ENCODE data around the gene KIF3B.

KIF3B gene

DNA sequence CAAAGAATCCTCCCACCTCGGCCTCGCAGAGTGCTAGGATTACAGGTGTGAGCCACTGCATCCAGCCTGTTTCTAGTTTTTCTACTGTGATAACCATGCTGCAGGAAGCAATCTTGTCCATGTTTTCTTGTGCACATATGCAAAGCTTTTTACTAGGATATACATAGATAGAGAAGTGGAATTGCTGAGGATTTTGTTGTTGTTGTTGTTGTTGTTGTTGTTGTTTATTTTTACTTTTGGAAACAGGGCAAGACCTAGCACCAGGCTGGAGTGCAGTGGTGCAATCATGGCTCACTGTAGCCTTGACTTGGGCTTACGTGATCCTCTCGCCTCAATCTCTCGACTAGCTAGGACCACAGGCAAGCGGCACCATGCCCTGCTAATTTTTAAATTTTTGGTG, 23.2 kb downstream of the KIF3B start:
- no peak overlapping the region; the same call in 1 of the 2 replicates for H3K27ac ChIP-seq
- TF ChIP-seq, protein P1, sequence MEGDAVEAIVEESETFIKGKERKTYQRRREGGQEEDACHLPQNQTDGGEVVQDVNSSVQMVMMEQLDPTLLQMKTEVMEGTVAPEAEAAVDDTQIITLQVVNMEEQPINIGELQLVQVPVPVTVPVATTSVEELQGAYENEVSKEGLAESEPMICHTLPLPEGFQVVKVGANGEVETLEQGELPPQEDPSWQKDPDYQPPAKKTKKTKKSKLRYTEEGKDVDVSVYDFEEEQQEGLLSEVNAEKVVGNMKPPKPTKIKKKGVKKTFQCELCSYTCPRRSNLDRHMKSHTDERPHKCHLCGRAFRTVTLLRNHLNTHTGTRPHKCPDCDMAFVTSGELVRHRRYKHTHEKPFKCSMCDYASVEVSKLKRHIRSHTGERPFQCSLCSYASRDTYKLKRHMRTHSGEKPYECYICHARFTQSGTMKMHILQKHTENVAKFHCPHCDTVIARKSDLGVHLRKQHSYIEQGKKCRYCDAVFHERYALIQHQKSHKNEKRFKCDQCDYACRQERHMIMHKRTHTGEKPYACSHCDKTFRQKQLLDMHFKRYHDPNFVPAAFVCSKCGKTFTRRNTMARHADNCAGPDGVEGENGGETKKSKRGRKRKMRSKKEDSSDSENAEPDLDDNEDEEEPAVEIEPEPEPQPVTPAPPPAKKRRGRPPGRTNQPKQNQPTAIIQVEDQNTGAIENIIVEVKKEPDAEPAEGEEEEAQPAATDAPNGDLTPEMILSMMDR (conservative IDR thresholded peaks at IDR 0.05), result no peak

DNA sequence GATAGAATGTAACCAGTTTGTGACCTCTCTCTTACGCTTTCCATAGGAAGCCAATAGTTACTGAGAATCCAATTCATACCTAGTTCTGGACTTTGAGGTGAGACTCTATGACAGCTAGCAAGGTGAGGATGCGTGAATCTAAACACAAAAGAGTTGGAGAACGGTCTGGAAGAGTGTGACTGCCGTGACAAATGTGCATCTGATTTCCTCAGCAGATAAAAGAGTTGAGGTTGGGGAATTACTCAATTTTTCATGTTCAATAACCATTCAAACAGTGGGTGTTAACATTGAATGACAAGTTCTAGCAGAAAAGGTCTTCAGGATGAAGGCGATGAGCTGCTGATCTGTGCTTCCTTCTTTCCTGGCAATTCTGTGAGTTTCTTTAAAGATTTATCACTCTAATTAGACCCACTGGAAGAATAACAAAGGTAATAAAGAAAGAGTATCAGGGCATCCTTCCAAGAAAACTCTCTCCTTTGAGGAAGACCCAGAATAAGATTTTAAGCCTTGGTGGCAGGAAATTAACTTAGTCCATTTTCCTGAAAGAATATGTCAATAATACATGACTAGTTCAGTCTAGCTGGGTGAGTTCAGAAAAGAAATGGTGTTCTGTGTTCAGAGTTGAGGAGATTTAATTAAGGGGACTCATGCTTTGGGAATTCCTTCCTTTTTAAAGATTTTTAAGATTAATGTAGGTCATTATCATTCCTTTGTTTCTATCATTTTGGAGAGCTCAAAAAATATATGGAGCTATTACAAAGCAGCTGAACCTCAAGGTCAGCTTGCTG, 24.5 kb downstream of the KIF3B start:
- H3K27ac ChIP-seq, result no peak overlapping the region
- TF ChIP-seq, protein P1 (conservative IDR thresholded peaks at IDR 0.05), result no peak

DNA sequence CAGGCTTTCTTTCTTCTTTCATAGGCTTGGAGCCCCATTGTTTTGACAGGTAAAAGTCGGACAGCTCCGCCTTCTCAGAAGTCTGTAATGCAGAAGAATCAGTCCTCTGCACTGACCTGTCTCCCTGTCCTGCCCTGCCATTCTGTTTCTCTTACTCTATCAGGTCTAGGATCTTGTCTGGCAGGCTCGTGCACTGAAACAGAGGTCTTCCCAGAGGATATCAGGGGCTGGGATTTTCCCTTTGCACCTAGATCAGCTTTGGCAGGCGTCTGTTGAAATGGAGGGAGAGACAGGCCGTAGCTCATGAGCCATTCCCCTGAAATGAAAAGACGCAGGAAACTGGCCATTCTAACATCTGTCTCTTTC, 25.0 kb downstream of the KIF3B start:
- TF ChIP-seq, protein P1 (conservative IDR thresholded peaks at IDR 0.05), result no peak
- no peak overlapping the region for H3K27ac ChIP-seq

DNA sequence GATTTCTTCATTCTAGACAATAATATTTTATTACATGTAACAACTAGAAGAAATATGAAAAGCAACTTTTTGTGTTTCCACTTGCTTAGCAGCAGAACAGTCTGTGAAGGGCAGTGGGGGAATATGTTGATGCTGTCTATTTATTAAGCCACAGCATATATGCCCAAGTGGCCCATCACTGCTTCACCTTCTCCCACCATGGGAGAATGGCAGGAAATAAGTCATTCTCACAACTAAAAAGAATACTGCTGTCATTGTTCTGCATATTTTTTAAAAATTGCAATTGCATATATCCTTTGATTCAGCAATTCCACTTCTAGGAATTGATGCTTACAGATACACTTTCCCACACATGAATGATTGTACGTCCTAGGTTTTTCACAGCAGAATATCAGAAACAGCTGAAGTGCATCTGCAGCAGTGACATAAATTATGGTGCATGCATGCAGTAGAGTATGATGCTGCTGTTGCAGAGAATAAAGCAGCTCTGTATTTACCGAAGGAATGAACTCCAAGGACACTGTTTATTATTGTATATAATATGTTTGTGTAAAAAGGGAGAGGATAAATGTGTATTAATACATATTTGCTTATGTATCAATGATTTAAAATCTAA, 26.8 kb downstream of the KIF3B start:
- H3K27ac ChIP-seq, result no peak overlapping the region
- TF ChIP-seq, protein P1 (conservative IDR thresholded peaks at IDR 0.05), result no peak

DNA sequence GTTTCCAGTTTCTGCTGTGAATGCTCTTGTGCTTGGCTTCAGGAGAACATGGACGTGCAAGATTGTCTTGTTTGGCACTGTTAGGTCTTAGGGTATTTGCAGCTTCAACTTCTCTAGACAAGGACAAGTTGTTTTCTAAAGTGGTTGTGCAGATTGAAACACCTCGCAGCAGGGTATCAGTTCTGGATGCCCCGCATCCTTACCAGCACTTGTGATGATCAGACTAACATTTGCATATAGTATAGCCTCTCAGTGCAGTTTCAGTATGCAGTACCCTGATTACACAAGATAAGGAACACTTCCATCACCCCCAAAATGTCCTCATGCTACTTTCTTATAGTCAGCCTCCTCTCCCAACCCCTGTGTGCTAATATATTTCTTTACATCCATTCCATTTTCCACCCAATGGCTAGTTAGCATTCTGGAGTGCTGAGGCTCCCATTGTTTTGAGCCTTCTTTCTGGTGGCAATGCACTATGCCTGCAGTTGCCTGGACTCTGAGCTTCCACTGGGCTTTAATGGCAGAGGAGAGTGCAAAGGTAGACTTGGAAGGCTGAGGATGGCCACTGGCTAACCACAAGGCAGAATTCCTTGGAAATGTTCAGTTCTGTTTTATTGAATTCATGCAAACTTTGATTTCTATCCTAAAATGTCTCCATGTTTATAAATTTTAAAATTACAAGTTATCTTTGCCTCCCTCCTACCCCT, 35.4 kb downstream of the KIF3B start:
- TF ChIP-seq, protein P1 (conservative IDR thresholded peaks at IDR 0.05), result no peak
- no peak overlapping the region for H3K27ac ChIP-seq

DNA sequence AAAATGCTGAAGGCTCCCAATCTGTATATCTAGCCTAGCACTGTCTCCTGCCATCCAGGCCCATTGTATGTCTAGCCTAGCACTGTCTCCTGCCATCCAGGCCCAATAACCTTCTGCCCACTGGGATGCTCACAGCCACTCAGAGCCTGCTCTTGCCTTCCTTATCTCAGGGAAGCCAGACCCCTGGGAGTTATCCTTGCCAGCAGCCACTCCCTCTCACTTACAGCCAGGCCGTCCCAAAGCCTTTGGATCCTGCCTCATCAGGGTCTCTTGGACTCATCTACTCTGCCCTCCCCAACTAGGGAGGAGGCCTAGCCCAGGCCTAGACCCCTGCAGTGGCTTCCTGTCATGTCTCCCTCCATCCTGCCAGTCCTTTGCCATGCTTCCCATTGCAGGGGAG, 37.3 kb downstream of the KIF3B start:
- TF ChIP-seq, protein P1 (conservative IDR thresholded peaks at IDR 0.05), result no peak
- no peak overlapping the region for H3K27ac ChIP-seq

DNA sequence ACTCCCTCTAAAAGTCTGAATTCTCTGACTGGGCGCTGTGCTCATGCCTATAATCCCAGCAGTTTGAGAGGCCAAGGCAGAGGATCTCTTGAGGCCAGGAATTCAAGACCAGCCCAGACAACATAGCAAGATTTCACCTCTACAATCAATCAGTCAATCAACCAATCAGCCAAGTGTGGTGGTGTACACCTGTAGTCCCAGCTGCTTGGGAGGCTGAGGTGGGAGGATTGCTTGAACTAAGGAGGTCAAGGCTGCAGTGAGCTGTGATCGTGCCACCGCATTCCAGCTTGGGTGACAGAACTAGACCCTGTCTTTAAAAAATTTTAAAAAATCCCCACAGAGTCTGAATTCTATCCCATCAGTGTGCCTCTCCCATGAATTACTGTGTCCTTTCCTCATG, 37.9 kb downstream of the KIF3B start:
- H3K27ac ChIP-seq, result no peak overlapping the region
- TF ChIP-seq, protein P1 (conservative IDR thresholded peaks at IDR 0.05), result no peak
